ENCODE measurements around the gene SLC6A6.

- TF ChIP-seq CTCF (IDR thresholded peaks at IDR 0.05): no peak
- no peak for TF ChIP-seq POLR2A (IDR thresholded peaks at IDR 0.05)
Observed at GRCh38 chr3:14484741-14485140, 82.3 kb downstream of the SLC6A6 start.
